ENCODE data around the gene RBMS1. TPM values are rescaled to one million over a fixed set of nuclear protein-coding genes. Genes with fewer than 3 reads are reported as not detected.

The RBMS1 gene
- total and polyA plus RNA-seq, 2 of the 4 experiments (the other 2 are of a cell fraction) = 43.5 to 64.9 TPM

DNA sequence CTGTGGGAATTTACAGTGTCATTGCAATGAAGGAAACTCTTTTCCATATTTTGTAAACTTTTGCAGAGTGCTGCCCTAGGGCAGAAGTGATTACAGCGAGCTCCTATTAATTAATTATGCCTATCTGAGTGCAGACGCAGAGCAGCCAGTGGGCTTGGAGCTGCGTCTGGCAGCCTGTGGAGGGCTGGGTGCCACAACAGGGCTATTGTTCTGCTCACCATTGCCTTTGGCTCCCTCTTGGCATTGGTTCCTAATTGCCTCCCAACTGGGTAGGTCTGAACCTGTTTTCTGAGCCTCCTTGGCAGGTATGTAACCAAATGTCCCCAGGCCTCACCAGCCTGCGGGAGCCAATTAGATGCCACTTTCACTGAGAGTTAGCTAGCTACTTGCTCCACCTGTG is 267.9 kb downstream of the RBMS1 start:
- no peaks in the 10 kb centered on the region for H4K20me1 ChIP-seq (ENCODE audit: insufficient read depth, low read length)
- peaks cover 0 to 6% of the 10 kb centered on the region in 2 experiments; a peak in 1 of 4 replicates for H3K79me1 ChIP-seq (ENCODE audit: low read depth in 1 of 2, low read length in 2 of 2)
- no peak for ATAC-seq (ENCODE audit: low read depth)
- H3K18ac ChIP-seq (ENCODE audit: low read depth, low read length) = no peak overlapping the region
- H2BK120ac ChIP-seq (ENCODE audit: low read depth, low read length) = 0 out of 2 replicates have a peak overlapping the region, but pooled peaks have one; percentile 22
- no peak overlapping the region for H4K8ac ChIP-seq (ENCODE audit: low read depth in 2 of 2, low read length in 2 of 2)
- WGBS, 2 experiments (ENCODE audit: extremely low coverage in 2 of 2, insufficient read length in 1 of 2) = 88% methylated on average over 3 of the region's 4 CpGs; no CpG with 5 or more reads in 1 of the 2 experiments
- no peak overlapping the region for H2BK20ac ChIP-seq (ENCODE audit: low read depth, low read length)
- peaks cover 39% of the 10 kb centered on the region for H3K9me1 ChIP-seq (ENCODE audit: insufficient read depth, low read length)
- no peak overlapping the region for H2AK9ac ChIP-seq (replicated peaks; ENCODE audit: low read depth, low read length, poor library complexity)
- POLR2A ChIA-PET (ENCODE audit: unreplicated experiment) = no interaction called here
- peak overlapping the region; percentile 25 for H4K91ac ChIP-seq (ENCODE audit: insufficient read depth, low read depth, low read length)
- dilution Hi-C loops (cut with HindIII; ENCODE audit: low sequenced_read_pairs, unreplicated experiment) = no loop called here
- no peak overlapping the region for H3K23ac ChIP-seq (ENCODE audit: low read depth, low read length)
- H2AFZ ChIP-seq (replicated peaks; ENCODE audit: low read length, poor library complexity) = no peak overlapping the region
- in situ Hi-C loops (cut with MboI; ENCODE audit: low sequenced_read_pairs) = no loop called here
- no peak overlapping the region for H2BK5ac ChIP-seq (ENCODE audit: low read depth, low read length, poor library complexity, severe bottlenecking)
- no peak overlapping the region for H3K27ac ChIP-seq (ENCODE audit: insufficient read depth, low read length)
- H3K9ac ChIP-seq (ENCODE audit: low read depth, low read length) = no peak overlapping the region
- BruUV-seq (replicated peaks) = no TSS peak
- no peak overlapping the region for H3K4me3 ChIP-seq (ENCODE audit: insufficient read depth, low read depth, low read length)
- no peaks in the 10 kb centered on the region for H3K9me3 ChIP-seq (ENCODE audit: control insufficient read depth, insufficient read depth, low read length)
- TF ChIP-seq RCOR1 (IDR thresholded peaks at IDR 0.05; ENCODE audit: insufficient replicate concordance, low read length) (no peak), CEBPB (IDR thresholded peaks at IDR 0.05; ENCODE audit: low read depth, low read length) (no peak), MXI1 (IDR thresholded peaks at IDR 0.05; ENCODE audit: borderline replicate concordance, low read depth, low read length) (no peak), MAFK (IDR thresholded peaks at IDR 0.05; ENCODE audit: low read depth, low read length) (no peak), SMC3 (IDR thresholded peaks at IDR 0.05; ENCODE audit: low read depth, low read length) (no peak), NFE2L2 (IDR thresholded peaks at IDR 0.05; ENCODE audit: low read depth, low read length) (no peak), FOS (IDR thresholded peaks at IDR 0.05; ENCODE audit: low read depth, low read length) (no peak), CHD1 (IDR thresholded peaks at IDR 0.05; ENCODE audit: low read depth, low read length) (no peak)
- TF ChIP-seq, protein P1, sequence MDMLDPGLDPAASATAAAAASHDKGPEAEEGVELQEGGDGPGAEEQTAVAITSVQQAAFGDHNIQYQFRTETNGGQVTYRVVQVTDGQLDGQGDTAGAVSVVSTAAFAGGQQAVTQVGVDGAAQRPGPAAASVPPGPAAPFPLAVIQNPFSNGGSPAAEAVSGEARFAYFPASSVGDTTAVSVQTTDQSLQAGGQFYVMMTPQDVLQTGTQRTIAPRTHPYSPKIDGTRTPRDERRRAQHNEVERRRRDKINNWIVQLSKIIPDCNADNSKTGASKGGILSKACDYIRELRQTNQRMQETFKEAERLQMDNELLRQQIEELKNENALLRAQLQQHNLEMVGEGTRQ (IDR thresholded peaks at IDR 0.05; ENCODE audit: low read depth, low read length) = no peak
- TF ChIP-seq, protein P2, sequence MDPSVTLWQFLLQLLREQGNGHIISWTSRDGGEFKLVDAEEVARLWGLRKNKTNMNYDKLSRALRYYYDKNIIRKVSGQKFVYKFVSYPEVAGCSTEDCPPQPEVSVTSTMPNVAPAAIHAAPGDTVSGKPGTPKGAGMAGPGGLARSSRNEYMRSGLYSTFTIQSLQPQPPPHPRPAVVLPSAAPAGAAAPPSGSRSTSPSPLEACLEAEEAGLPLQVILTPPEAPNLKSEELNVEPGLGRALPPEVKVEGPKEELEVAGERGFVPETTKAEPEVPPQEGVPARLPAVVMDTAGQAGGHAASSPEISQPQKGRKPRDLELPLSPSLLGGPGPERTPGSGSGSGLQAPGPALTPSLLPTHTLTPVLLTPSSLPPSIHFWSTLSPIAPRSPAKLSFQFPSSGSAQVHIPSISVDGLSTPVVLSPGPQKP (IDR thresholded peaks at IDR 0.05; ENCODE audit: borderline replicate concordance, low read depth, low read length) = no peak
- TF ChIP-seq, protein P3, sequence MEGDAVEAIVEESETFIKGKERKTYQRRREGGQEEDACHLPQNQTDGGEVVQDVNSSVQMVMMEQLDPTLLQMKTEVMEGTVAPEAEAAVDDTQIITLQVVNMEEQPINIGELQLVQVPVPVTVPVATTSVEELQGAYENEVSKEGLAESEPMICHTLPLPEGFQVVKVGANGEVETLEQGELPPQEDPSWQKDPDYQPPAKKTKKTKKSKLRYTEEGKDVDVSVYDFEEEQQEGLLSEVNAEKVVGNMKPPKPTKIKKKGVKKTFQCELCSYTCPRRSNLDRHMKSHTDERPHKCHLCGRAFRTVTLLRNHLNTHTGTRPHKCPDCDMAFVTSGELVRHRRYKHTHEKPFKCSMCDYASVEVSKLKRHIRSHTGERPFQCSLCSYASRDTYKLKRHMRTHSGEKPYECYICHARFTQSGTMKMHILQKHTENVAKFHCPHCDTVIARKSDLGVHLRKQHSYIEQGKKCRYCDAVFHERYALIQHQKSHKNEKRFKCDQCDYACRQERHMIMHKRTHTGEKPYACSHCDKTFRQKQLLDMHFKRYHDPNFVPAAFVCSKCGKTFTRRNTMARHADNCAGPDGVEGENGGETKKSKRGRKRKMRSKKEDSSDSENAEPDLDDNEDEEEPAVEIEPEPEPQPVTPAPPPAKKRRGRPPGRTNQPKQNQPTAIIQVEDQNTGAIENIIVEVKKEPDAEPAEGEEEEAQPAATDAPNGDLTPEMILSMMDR (conservative IDR thresholded peaks at IDR 0.05; ENCODE audit: low read depth, low read length) = no peak
- H3K4me2 ChIP-seq (ENCODE audit: low read depth, low read length) = no peak overlapping the region
- peak overlapping the region; percentile 29; the same call in 1 of the 3 replicates for H2BK15ac ChIP-seq (ENCODE audit: low read depth, low read length)
- no peaks in the 10 kb centered on the region for H3K36me3 ChIP-seq (ENCODE audit: control insufficient read depth, insufficient read depth, low read length)
- no peak overlapping the region for H3K56ac ChIP-seq (ENCODE audit: extremely low read depth, insufficient read depth, low read length)
- H2AK5ac ChIP-seq (ENCODE audit: low read depth, low read length) = peak overlapping the region; percentile 22; the same call in 1 of the 2 replicates
- DNase-seq = no peak
- H3K4ac ChIP-seq (ENCODE audit: low read depth, low read length) = 0 out of 2 replicates have a peak overlapping the region, but pooled peaks have one; percentile 3
- peaks cover 36% of the 10 kb centered on the region for H3K4me1 ChIP-seq (ENCODE audit: control insufficient read depth, insufficient read depth, low read length)
- CTCF ChIA-PET = interaction anchor here (1.0 to 2.2 kb wide), 2 partner anchors 13 to 26 kb away, joined by 3 to 7 read pairs; no protein-coding TSS in a partner anchor
- no peak overlapping the region for H4K5ac ChIP-seq (ENCODE audit: low read depth, low read length)
- H3K14ac ChIP-seq (replicated peaks; ENCODE audit: low read depth, low read length) = no peak overlapping the region
- H3K27me3 ChIP-seq (ENCODE audit: control insufficient read depth, insufficient read depth, low read length) = no peaks in the 10 kb centered on the region
- intact Hi-C loops (cut with micrococcal nuclease) = no loop called here

Data from IMR-90 (cell line).